Duodenal mucosa (tissue), 2 donors: Measurements from ENCODE around the gene SDF2L1.
A peak's percentile ranks its signal among the peaks of the same experiment; 100 is the strongest.
"Not testable (repeated sequence)": the region's sequence is repeated elsewhere in the genome, so short reads cannot be mapped to it uniquely, and the experiment has no call there.

Source experiments
- H3K27ac ChIP-seq: one replicate; pipeline ENCODE4 v1.7.0; 2013; ENCODE audit warnings: low read depth, low read length
- H3K27me3 ChIP-seq, 2 donors: one replicate each; pipeline ENCODE4 v1.7.0; 2013; ENCODE audit warnings: low read length in 2 of 2, control low read depth in 1 of 2; ENCODE audit not compliant: insufficient read depth in 2 of 2, control insufficient read depth in 1 of 2
- H3K36me3 ChIP-seq, 2 donors: one replicate each; pipeline ENCODE4 v1.7.0; 2013; ENCODE audit warnings: low read length in 2 of 2, control low read depth in 1 of 2; ENCODE audit not compliant: insufficient read depth in 2 of 2, control insufficient read depth in 1 of 2
- H3K4me1 ChIP-seq, 2 donors: one replicate each; pipeline ENCODE4 v1.7.0; 2013; ENCODE audit warnings: low read length in 2 of 2, control low read depth in 1 of 2; ENCODE audit not compliant: insufficient read depth in 2 of 2, control insufficient read depth in 1 of 2
- H3K4me3 ChIP-seq, 2 donors: one replicate each; pipeline ENCODE4 v1.7.0; 2013; ENCODE audit warnings: low read length in 2 of 2, low read depth in 1 of 2
- H3K9ac ChIP-seq, 2 donors: one replicate each; pipeline ENCODE4 v1.7.0; 2013; ENCODE audit warnings: low read length in 2 of 2, low read depth in 1 of 2
- H3K9me3 ChIP-seq, 2 donors: one replicate each; pipeline ENCODE4 v1.7.0; 2013; ENCODE audit warnings: low read length in 2 of 2, control low read depth in 1 of 2; ENCODE audit not compliant: control insufficient read depth in 1 of 2

The SDF2L1 gene

GRCh38 chr22:21641789-21642583 lies at the start of gene SDF2L1:
TSS of gene SDF2L1 (plus strand) at chr22:21642302. CDS start at chr22:21642337, 35 bp downstream.
- no peaks in the 10 kb centered on the region for H3K27me3 ChIP-seq
- H3K4me3 ChIP-seq = peak within 1 kb of the TSS; percentile 86 to 90
- H3K27ac ChIP-seq = no peak within 1 kb of the TSS
- H3K9ac ChIP-seq = peak within 1 kb of the TSS; percentile 66 to 72
- peaks cover 0 to 14% of the 10 kb centered on the region in 2 donors for H3K36me3 ChIP-seq
- no peaks in the 10 kb centered on the region for H3K9me3 ChIP-seq
- peaks cover 15 to 26% of the 10 kb centered on the region in 2 donors for H3K4me1 ChIP-seq

GRCh38 chr22:21592422-21592821 lies 49.7 kb upstream of the SDF2L1 start:
- Histone ChIP-seq H3K27me3 (no peaks in the 10 kb centered on the region), H3K36me3 (peaks cover 26 to 58% of the 10 kb centered on the region in 2 donors), H3K9me3 (no peaks in the 10 kb centered on the region), H3K4me3 (no peak overlapping the region), H3K27ac (no peak overlapping the region), H3K4me1 (peaks cover 7 to 9% of the 10 kb centered on the region in 2 donors), H3K9ac (no peak overlapping the region)

GRCh38 chr22:21593406-21594232 lies 48.5 kb upstream of the SDF2L1 start:
- Histone ChIP-seq H3K36me3 (peaks cover 26 to 55% of the 10 kb centered on the region in 2 donors), H3K4me3 (no peak overlapping the region), H3K27me3 (no peaks in the 10 kb centered on the region), H3K9ac (no peak overlapping the region), H3K27ac (no peak overlapping the region), H3K9me3 (no peaks in the 10 kb centered on the region), H3K4me1 (peaks cover 0 to 6% of the 10 kb centered on the region in 2 donors)

GRCh38 chr22:21594865-21595452 lies 47.1 kb upstream of the SDF2L1 start:
- no peak overlapping the region for H3K9ac ChIP-seq
- no peak overlapping the region for H3K27ac ChIP-seq
- H3K9me3 ChIP-seq = no peaks in the 10 kb centered on the region
- no peak overlapping the region for H3K4me3 ChIP-seq
- H3K36me3 ChIP-seq = peaks cover 26 to 59% of the 10 kb centered on the region in 2 donors
- H3K4me1 ChIP-seq = peaks cover 0 to 6% of the 10 kb centered on the region in 2 donors
- H3K27me3 ChIP-seq = no peaks in the 10 kb centered on the region

- not testable (repeated sequence) for H3K4me1 ChIP-seq, H3K9me3 ChIP-seq, H3K27me3 ChIP-seq, H3K9ac ChIP-seq, H3K27ac ChIP-seq, H3K4me3 ChIP-seq
- H3K36me3 ChIP-seq = peaks cover 26 to 55% of the 10 kb centered on the region in 2 donors
Measured at GRCh38 chr22:21596356-21597135, 45.6 kb upstream of the SDF2L1 start.

- Histone ChIP-seq H3K4me1 (no peaks in the 10 kb centered on the region), H3K27ac (no peak overlapping the region), H3K9me3 (no peaks in the 10 kb centered on the region), H3K9ac (no peak overlapping the region), H3K4me3 (no peak overlapping the region), H3K36me3 (peaks cover 17 to 51% of the 10 kb centered on the region in 2 donors), H3K27me3 (no peaks in the 10 kb centered on the region)
Measured at GRCh38 chr22:21598302-21598701, 43.8 kb upstream of the SDF2L1 start.

GRCh38 chr22:21599053-21599893 lies 42.8 kb upstream of the SDF2L1 start:
- peaks cover 10 to 42% of the 10 kb centered on the region in 2 donors for H3K36me3 ChIP-seq
- H3K4me3 ChIP-seq = no peak overlapping the region
- H3K9ac ChIP-seq = no peak overlapping the region
- H3K4me1 ChIP-seq = no peaks in the 10 kb centered on the region
- H3K9me3 ChIP-seq = no peaks in the 10 kb centered on the region
- H3K27ac ChIP-seq = no peak overlapping the region
- H3K27me3 ChIP-seq = no peaks in the 10 kb centered on the region

GRCh38 chr22:21602579-21602978 lies 39.5 kb upstream of the SDF2L1 start:
- peaks cover 0 to 6% of the 10 kb centered on the region in 2 donors for H3K4me1 ChIP-seq
- no peak overlapping the region for H3K4me3 ChIP-seq
- no peaks in the 10 kb centered on the region for H3K9me3 ChIP-seq
- peaks cover 3 to 16% of the 10 kb centered on the region in 2 donors for H3K36me3 ChIP-seq
- H3K27ac ChIP-seq = no peak overlapping the region
- no peak overlapping the region for H3K9ac ChIP-seq
- no peaks in the 10 kb centered on the region for H3K27me3 ChIP-seq

- H3K9me3 ChIP-seq = no peaks in the 10 kb centered on the region
- no peak overlapping the region for H3K9ac ChIP-seq
- H3K36me3 ChIP-seq = peaks cover 3 to 13% of the 10 kb centered on the region in 2 donors
- H3K4me1 ChIP-seq = peaks cover 0 to 6% of the 10 kb centered on the region in 2 donors
- H3K4me3 ChIP-seq = no peak overlapping the region
- H3K27me3 ChIP-seq = no peaks in the 10 kb centered on the region
- H3K27ac ChIP-seq = no peak overlapping the region
Measured at GRCh38 chr22:21603973-21604372, 38.1 kb upstream of the SDF2L1 start.
